ENCODE results near the gene AGPAT4. TPM values are rescaled to one million over a fixed set of nuclear protein-coding genes. Genes with fewer than 3 reads are reported as not detected.

Gene AGPAT4
- total RNA-seq, 2 donors from 2014 or later, result 61.0 to 61.1 TPM

DNA sequence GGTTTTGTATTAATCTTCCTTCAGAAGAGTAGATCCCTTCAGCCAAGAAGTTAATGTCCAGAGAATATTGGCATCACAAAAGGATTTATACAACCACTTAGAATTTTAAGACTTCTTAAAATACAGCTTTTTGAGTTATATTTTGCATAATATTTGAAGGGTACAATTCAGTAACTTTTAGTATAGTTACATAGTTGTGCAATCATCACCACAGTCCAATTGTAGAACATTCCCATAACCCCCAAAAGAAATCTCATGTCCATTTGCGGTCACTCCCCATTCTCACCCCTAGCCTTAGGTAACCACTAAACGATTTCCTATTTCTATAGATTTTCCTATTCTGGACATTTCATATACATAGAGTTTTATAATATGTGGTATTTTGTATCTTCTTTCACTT, 155.9 kb downstream of the AGPAT4 start:
- Mint-ChIP-seq H3K27ac (no peak overlapping the region), H3K9me3 (peaks cover 31% of the 10 kb centered on the region), H3K4me3 (no peak overlapping the region), H3K4me1 (no peaks in the 10 kb centered on the region), H3K36me3 (ENCODE audit: low read depth) (peaks cover 89% of the 10 kb centered on the region), H3K27me3 (ENCODE audit: insufficient read depth) (no peaks in the 10 kb centered on the region)
- DNase-seq, result no peak
- H3K27me3 ChIP-seq (ENCODE audit: control insufficient read depth, insufficient read depth, low read length, poor library complexity, severe bottlenecking), result no peaks in the 10 kb centered on the region
- H3K36me3 ChIP-seq (ENCODE audit: control insufficient read depth, insufficient read depth, low read length), result peaks cover 85% of the 10 kb centered on the region
- TF ChIP-seq, protein P1, sequence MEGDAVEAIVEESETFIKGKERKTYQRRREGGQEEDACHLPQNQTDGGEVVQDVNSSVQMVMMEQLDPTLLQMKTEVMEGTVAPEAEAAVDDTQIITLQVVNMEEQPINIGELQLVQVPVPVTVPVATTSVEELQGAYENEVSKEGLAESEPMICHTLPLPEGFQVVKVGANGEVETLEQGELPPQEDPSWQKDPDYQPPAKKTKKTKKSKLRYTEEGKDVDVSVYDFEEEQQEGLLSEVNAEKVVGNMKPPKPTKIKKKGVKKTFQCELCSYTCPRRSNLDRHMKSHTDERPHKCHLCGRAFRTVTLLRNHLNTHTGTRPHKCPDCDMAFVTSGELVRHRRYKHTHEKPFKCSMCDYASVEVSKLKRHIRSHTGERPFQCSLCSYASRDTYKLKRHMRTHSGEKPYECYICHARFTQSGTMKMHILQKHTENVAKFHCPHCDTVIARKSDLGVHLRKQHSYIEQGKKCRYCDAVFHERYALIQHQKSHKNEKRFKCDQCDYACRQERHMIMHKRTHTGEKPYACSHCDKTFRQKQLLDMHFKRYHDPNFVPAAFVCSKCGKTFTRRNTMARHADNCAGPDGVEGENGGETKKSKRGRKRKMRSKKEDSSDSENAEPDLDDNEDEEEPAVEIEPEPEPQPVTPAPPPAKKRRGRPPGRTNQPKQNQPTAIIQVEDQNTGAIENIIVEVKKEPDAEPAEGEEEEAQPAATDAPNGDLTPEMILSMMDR (conservative IDR thresholded peaks at IDR 0.05), result no peak
- H3K4me1 ChIP-seq (ENCODE audit: control insufficient read depth, insufficient read depth, low read length), result no peaks in the 10 kb centered on the region
- no peak overlapping the region for H3K27ac ChIP-seq (ENCODE audit: low read depth, low read length)
- no peak overlapping the region for H3K9ac ChIP-seq (ENCODE audit: extremely low read depth, low read length, poor library complexity, severe bottlenecking)
- H3K4me3 ChIP-seq (ENCODE audit: low read length), result no peak overlapping the region
- peaks cover 38% of the 10 kb centered on the region for H3K9me3 ChIP-seq (ENCODE audit: control insufficient read depth, low read length)
- 93 to 100% methylated on average over 1 to 2 of the region's 2 CpGs for WGBS, 2 experiments (ENCODE audit: insufficient coverage in 1 of 2, insufficient read length in 1 of 2)

DNA sequence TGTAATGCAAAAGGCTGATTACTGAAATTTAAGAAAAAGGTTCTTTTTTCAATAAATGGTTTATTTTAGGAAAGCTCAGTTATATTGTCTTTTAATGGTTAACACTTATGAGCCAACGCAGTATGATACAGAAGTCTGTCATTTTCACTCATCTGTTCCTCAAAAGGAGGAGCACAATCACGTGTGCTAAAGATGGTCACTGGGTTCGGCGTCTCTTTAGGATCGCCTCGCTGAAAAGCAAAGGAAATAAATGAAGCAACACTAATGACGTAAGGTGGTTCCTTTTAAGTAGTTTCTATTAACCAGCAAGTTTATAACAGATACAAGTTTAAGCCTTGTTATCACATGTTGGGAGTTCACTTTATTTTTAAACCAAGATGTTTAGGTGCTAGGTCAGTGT, 156.6 kb downstream of the AGPAT4 start:
- H3K36me3 Mint-ChIP-seq (ENCODE audit: low read depth), result peaks cover 89% of the 10 kb centered on the region
- peaks cover 25% of the 10 kb centered on the region for H3K9me3 Mint-ChIP-seq
- TF ChIP-seq, protein P1 (conservative IDR thresholded peaks at IDR 0.05), result no peak
- WGBS, 2 experiments (ENCODE audit: insufficient coverage in 1 of 2, insufficient read length in 1 of 2), result 87 to 100% methylated on average over 7 of the region's 7 CpGs
- Histone ChIP-seq H3K4me3 (ENCODE audit: low read length) (no peak overlapping the region), H3K36me3 (ENCODE audit: control insufficient read depth, insufficient read depth, low read length) (peaks cover 87% of the 10 kb centered on the region), H3K4me1 (ENCODE audit: control insufficient read depth, insufficient read depth, low read length) (no peaks in the 10 kb centered on the region), H3K9me3 (ENCODE audit: control insufficient read depth, low read length) (peaks cover 32% of the 10 kb centered on the region), H3K9ac (ENCODE audit: extremely low read depth, low read length, poor library complexity, severe bottlenecking) (no peak overlapping the region), H3K27me3 (ENCODE audit: control insufficient read depth, insufficient read depth, low read length, poor library complexity, severe bottlenecking) (no peaks in the 10 kb centered on the region), H3K27ac (ENCODE audit: low read depth, low read length) (no peak overlapping the region)
- DNase-seq, result no peak
- H3K4me3 Mint-ChIP-seq, result no peak overlapping the region
- H3K4me1 Mint-ChIP-seq, result no peaks in the 10 kb centered on the region
- H3K27ac Mint-ChIP-seq, result no peak overlapping the region
- no peaks in the 10 kb centered on the region for H3K27me3 Mint-ChIP-seq (ENCODE audit: insufficient read depth)

DNA sequence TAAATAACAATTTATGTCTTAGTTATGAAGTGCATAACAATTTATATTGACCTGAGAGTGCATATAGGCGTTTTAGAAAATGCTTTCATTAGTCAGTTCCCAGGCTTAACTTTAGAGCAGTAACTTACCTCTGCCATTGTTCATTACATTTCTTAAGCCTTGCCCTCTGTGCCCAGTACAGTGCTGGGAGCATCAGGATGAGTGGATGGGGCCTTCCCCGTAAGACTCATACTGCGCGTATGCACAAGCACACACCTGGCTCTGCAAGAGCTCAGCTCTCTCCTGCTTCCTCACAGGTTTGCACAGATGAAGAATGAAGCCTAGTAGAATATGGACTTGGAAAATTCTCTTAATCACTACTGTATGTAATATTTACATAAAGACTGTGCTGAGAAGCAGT, 157.3 kb downstream of the AGPAT4 start:
- Mint-ChIP-seq H3K36me3 (ENCODE audit: low read depth) (peaks cover 89% of the 10 kb centered on the region), H3K4me3 (no peak overlapping the region), H3K9me3 (peaks cover 17% of the 10 kb centered on the region), H3K4me1 (no peaks in the 10 kb centered on the region), H3K27ac (no peak overlapping the region), H3K27me3 (ENCODE audit: insufficient read depth) (no peaks in the 10 kb centered on the region)
- Histone ChIP-seq H3K4me1 (ENCODE audit: control insufficient read depth, insufficient read depth, low read length) (no peaks in the 10 kb centered on the region), H3K9ac (ENCODE audit: extremely low read depth, low read length, poor library complexity, severe bottlenecking) (no peak overlapping the region), H3K9me3 (ENCODE audit: control insufficient read depth, low read length) (peaks cover 25% of the 10 kb centered on the region), H3K27ac (ENCODE audit: low read depth, low read length) (no peak overlapping the region), H3K4me3 (ENCODE audit: low read length) (no peak overlapping the region), H3K27me3 (ENCODE audit: control insufficient read depth, insufficient read depth, low read length, poor library complexity, severe bottlenecking) (no peaks in the 10 kb centered on the region), H3K36me3 (ENCODE audit: control insufficient read depth, insufficient read depth, low read length) (peaks cover 95% of the 10 kb centered on the region)
- WGBS, 2 experiments (ENCODE audit: insufficient coverage in 1 of 2, insufficient read length in 1 of 2), result 93% methylated on average over 4 of the region's 4 CpGs; no CpG with 5 or more reads in 1 of the 2 experiments
- TF ChIP-seq, protein P1 (conservative IDR thresholded peaks at IDR 0.05), result no peak
- no peak for DNase-seq
